Measurements from ENCODE around the gene ZNF200. TPM values are rescaled to one million over a fixed set of nuclear protein-coding genes. Genes with fewer than 3 reads are reported as not detected.

Gene ZNF200
- total and polyA plus RNA-seq, 2 of the 13 experiments (the other 11 are each of a cell fraction or from before 2014, with no cell fraction given): 3.5 to 16.5 TPM

GRCh38 chr16:3187798-3188674, 46.9 kb downstream of the ZNF200 start, which contains the start of gene OR1F1 (continued):
- TF ChIP-seq ZNF512B (CRISPR knock-in tag; IDR thresholded peaks at IDR 0.05; ENCODE audit: borderline replicate concordance) (0 out of 2 replicates have a peak, but pooled peaks have one; percentile 32), ZNF629 (CRISPR knock-in tag; conservative IDR thresholded peaks at IDR 0.05) (peak; percentile 61), FOSL2 (CRISPR knock-in tag; IDR thresholded peaks at IDR 0.05) (0 out of 2 replicates have a peak, but pooled peaks have one; percentile 11), RFXANK (CRISPR knock-in tag; IDR thresholded peaks at IDR 0.05) (no peak), ZFP82 (CRISPR knock-in tag; IDR thresholded peaks at IDR 0.05; ENCODE audit: borderline replicate concordance) (no peak), HMGXB4 (CRISPR knock-in tag; IDR thresholded peaks at IDR 0.05; ENCODE audit: borderline replicate concordance in 1 of 2, low read depth in 1 of 2) (peak; percentile 78; a peak in 2 of 4 replicates), ZNF800 (CRISPR knock-in tag; IDR thresholded peaks at IDR 0.05) (peak; percentile 76), EED (CRISPR knock-in tag; IDR thresholded peaks at IDR 0.05) (no peak), ZNF160 (CRISPR knock-in tag; IDR thresholded peaks at IDR 0.05) (0 out of 2 replicates have a peak, but pooled peaks have one; percentile 35), ZNF354B (CRISPR knock-in tag; IDR thresholded peaks at IDR 0.05) (no peak), GFI1 (CRISPR knock-in tag; IDR thresholded peaks at IDR 0.05; ENCODE audit: borderline replicate concordance) (no peak), ELF3 (CRISPR knock-in tag; IDR thresholded peaks at IDR 0.05) (0 out of 2 replicates have a peak, but pooled peaks have one; percentile 26), ATF1 (CRISPR knock-in tag; IDR thresholded peaks at IDR 0.05) (0 out of 2 replicates have a peak, but pooled peaks have one; percentile 52), ZNF557 (CRISPR knock-in tag; IDR thresholded peaks at IDR 0.05) (0 out of 2 replicates have a peak, but pooled peaks have one; percentile 21), ZNF362 (CRISPR knock-in tag; IDR thresholded peaks at IDR 0.05; ENCODE audit: borderline replicate concordance) (peak; percentile 99), TIGD3 (CRISPR knock-in tag; IDR thresholded peaks at IDR 0.05; ENCODE audit: borderline replicate concordance) (no peak), NRL (CRISPR knock-in tag; IDR thresholded peaks at IDR 0.05; ENCODE audit: borderline replicate concordance) (no peak)

Data from HepG2 (cell line).